Fibroblast of peridontal ligament (primary cell): Measurements from ENCODE around the gene PRPF6.
A peak's percentile ranks its signal among the peaks of the same experiment; 100 is the strongest.
"Not testable (repeated sequence)": the region's sequence is repeated elsewhere in the genome, so short reads cannot be mapped to it uniquely, and the experiment has no call there.

Experiments used
- DNase-seq: peaks from one replicate; pipeline ENCODE4 v3.0.0-alpha.2; 2010; ENCODE audit errors: extremely low read depth

The PRPF6 gene

DNA sequence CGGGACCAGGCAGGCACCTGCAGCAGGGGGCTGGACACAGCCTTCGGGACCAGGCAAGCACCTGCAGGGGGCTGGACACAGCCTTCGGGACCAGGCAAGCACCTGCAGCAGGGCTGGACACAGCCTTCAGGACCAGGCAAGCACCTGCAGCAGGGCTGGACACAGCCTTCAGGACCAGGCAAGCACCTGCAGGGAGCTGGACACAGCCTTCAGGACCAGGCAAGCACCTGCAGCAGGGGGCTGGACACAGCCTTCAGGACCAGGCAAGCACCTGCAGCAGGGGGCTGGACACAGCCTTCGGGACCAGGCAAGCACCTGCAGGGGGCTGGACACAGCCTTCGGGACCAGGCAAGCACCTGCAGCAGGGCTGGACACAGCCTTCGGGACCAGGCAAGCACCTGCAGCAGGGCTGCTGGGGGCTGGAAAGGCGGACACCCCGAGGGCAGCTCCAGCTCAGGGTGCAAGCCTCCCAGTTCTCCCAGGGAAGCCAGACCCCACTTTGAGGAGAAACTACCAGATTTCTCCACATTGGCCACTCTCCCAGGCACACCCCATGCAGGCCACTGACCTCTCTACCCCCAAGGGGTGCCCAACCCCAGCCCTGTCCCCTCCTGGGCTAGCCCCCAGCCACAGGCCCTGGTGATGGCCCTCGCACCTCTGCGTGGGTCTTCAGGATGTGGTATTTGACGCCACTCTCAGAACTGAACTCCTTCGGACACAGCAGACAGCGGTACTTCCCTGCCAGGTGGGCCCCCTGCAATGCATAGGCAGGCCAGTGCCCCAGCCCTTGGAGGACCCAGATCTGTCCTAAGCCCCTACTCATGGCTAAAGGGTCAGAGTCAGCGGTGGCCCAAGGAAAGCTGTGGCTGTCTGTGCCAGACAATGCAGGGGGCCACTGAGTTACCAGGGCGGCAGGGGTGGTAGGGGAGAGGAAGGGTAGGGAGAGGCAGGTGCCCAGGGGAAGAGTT lies 20.0 kb upstream of the PRPF6 start:
- not testable (repeated sequence) for DNase-seq

DNA sequence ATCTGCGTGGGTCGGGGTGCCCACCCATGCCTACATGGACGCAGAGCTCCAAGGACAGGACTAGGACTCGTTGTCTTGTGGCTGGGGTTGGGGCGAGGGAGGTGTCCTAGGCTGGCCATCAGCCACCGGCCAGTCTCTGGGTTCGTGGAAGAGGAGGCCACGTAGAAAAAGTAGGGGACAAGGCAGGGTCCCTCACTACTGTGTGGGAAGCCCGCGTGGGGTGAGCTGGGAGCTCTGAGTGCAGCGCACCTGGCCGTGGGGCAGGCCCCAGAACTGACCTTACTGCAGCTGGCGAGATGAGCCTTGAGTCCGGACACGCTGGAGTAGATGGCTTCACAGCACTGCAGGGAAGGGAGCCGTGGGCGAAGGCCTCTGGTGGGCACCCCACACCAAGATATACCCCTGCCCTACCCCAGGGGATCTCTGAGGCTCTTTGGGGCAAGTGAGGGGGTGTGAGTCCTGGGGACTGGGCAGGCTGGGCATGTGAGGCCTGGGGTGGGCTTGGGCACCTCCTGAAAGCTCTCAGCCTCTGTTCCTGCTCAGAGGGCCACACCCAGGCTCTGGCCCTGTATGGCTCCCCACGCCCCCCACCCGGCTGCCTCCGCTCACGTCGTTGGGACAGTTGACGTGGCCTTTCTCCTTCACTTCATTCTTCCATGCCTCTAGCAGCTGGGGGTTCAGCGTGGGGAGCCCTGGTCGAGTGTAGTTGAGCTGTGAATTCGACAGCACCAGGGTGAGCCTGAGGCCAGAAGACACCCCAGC lies 19.1 kb upstream of the PRPF6 start:
- DNase-seq: no peak

DNA sequence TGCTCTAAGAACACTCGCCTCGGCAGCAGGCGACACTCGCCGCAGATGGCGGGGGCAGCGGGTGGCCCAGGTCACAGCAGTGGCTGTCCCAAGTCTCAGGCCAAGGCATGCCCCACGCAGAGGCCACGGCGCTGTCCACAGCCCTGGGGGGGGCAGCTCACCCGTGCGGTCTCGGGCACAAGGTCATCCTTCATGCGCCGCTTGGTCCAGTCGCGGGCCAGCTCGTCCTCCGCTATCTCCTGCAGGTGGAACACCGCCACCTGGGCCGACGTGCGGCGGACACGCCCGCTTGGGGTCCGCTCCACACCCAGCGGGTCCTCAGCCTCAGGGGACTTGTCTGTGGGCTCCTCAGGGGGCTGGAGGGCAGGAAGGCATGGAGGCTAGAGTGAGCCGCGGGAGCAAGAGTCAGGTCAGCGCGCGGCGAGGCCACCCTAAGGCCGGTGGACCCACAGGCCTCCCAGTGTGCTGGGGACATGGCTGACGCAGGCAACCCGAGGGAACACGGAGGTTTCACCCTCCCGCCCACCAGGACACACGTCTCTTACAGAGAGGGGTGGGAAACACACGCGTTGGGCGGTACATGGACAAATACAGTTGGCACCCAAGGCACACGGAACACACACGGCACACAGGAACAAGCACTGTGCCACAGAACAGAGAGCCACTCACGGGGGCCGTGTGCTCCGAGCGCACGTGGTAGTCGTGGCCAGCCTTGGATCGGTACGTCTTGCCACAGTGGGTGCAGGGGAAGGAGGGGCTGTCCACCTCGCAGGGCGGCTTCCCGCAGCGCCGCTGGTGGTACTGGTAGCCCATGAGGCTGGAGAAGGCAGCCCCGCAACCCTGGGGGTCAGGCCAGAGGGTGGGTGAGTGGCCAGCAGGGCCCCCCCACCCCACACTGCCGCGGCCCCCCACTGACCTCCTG lies 18.2 kb upstream of the PRPF6 start:
- no peak for DNase-seq

DNA sequence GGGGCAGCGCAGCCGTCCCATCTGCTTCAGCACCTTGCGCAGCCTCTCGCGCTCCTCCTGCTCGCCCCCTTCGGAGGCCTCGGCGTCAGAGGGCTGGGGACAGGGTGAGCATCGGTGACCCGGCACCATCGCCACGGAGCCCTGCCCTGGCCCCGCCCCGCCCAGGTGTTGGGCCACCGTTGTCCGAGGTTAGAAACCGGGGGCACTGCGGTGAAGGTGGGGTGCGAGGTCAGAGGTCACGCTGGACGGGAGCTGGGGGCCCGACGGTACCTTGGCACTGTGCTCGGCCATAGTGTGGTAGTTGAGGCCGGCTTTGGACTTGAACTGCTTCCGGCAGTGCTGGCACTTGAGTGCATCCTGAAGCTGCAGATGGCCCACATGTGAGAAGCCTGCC lies 17.6 kb upstream of the PRPF6 start:
- DNase-seq: no peak

DNA sequence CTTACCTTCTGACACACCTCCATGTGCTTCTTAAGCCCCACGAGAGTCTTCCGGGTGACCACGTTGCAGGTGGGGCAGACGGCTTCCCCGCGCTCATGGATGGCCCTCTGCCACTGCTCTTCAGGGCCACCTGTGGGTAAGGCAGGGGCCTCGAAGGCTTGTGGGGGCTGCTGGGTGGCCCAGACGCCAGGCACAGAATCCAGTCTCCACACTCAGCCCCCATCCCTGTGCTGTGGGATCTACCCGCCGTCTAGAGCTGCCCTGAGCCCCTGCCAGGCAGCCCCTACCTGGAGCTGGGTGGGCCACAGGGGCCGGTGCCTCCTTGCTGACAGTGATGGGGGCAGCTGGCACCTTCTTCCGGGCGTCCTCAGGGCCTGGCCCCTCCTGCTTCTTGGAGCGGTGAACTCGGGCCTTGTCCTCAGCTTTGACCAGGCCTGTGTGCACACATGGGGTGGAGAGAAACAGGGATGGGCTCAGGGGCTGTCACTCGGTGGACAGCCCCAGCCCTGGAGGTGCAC lies 17.1 kb upstream of the PRPF6 start:
- no peak for DNase-seq

DNA sequence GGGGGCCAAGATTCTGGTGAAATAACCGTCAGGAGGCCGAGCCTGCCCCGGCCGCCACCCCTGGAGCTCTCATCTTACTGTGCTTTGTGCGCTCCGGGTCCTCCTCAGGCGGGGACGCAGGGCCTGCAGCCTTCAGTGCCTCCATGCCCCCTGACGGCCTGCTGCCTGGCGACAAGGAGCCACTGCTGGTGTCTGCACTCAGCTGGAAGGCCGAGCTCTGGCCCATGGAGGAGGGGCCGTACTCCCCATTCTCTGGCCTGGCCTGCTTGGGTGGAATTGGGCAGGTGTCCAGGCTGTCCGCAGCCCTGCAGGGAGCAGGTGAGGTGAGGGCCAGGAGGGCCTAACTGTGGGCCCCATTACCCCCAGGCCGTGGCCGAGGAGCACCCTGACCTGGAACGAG lies 16.5 kb upstream of the PRPF6 start:
- no peak for DNase-seq

DNA sequence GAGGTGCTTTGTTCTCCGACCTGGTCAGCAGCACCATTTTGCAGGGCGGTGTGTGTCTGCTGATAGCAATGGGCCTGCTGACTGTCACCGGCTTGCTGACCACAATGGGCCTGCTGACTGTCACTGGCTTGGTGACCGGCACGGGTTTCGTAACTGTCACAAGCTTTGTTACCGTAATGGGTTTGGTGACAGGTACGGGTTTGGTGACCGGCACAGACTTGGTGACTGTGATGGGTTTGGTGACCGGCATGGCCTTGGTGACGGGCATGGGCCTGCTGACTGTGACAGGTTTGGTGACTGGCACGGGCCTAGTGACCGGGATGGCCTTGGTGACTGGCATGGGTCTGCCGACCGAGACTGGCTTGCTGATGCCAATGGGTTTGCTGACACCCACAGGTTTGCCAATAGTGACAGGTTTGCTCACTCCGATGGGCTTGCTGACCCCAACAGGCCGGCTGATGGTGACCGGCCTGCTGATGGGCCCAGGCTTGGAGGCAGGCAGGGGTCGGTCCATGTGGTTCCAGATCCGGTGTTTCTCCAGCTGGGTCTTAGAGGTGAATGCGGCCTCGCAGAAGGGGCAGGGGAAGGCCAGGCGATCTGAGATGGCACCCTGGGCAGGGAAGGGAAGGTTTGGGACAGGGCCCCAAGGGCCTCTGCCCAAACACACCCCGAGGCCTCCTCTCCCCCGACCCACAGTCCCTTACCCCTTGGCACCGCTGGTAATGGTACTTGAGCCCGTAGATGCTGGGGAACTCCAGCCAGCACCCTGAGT lies 14.6 kb upstream of the PRPF6 start:
- no peak for DNase-seq

DNA sequence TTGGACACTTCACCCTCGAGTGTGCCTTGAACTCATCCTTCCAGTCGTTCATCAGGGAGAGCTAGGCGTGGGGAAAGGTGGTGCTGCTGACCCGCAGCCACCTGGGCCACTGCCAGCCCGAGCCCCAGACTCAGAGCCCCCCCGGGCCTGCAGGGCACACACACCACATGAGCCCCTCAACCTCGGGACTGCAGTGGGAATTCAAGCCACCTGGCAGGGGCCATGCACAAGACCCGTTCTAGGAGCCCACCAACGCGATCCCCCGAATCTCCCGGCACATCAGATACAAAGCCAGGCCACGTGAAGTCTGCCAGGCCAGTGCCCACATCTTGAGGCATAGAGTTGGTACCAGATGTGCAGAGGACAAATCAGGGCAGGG lies 14.0 kb upstream of the PRPF6 start:
- DNase-seq: no peak

DNA sequence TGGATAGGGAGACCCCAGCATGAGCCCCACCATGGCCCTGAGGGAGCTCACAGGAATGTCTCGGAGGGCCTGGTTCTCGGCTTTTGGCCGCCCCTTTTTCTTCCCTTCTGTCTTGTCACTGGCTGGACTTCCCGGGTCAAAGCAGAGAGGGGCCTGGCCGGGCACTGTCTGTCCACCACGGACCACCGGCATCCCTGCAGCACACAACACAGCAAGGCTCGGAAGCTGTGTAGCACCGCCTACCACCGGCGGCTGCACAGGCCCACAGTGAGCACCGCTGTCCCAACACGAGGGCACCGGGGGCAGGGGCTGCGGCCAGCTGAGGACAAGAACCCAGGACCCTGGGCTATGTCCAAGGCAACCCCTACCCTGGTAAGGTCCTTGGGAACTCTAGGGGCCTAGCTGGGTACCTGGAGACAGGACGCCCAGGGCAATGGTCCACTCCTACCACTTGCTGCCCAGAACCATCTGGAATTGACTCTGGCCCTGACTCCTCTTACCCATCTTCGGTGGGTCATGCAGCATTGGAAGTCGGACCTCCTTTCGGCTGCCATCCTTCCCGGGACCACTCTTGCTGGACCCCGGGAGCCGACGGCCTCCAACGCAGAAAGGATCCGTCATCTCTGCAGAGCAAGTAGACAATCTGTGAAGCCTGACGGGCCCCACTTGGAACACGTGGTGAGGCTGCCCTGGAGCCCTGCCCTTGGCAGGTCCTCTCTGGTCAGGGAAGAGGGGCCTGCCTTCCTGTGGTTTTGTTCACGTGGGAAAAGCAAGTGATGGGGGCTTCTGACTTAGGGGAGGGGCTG lies 13.4 kb upstream of the PRPF6 start:
- DNase-seq: no peak

DNA sequence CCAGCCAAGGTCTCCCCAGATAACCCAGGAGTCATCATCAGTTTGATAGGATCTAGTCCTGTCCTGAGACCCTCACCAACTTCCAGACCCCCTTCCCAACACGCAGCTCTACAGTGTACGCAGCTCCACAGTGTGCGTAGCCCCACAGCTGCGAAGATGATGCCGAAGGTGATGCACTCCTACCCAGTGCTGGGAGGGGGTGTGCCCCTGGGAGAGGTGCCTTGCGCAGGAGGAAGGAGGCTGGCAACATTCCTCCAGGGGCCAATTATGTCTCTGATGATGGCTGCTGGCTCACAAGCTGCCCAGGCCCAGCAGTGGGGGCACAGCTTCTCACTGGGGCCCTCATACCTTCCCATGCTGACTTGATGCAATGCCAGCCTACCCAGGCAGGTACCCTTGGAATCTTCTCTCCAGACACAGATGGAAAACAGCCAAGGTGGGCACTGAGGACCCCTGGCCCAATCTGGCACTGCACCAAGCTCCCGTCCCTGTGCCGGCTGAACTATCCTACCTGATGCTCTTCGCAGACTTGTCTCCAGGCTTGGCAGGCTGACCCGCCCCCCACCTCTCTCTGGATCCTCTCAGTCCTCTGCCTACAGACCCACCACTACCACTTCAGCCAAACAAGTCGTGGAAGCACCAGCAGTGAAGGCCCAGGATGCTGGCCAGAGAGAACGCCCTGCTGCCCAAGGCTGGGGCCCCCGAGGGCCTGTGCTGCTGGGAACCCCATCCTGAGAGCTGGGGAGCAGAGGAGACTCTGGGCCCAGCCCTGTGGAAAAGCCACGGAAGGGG lies 12.6 kb upstream of the PRPF6 start:
- DNase-seq: no peak

DNA sequence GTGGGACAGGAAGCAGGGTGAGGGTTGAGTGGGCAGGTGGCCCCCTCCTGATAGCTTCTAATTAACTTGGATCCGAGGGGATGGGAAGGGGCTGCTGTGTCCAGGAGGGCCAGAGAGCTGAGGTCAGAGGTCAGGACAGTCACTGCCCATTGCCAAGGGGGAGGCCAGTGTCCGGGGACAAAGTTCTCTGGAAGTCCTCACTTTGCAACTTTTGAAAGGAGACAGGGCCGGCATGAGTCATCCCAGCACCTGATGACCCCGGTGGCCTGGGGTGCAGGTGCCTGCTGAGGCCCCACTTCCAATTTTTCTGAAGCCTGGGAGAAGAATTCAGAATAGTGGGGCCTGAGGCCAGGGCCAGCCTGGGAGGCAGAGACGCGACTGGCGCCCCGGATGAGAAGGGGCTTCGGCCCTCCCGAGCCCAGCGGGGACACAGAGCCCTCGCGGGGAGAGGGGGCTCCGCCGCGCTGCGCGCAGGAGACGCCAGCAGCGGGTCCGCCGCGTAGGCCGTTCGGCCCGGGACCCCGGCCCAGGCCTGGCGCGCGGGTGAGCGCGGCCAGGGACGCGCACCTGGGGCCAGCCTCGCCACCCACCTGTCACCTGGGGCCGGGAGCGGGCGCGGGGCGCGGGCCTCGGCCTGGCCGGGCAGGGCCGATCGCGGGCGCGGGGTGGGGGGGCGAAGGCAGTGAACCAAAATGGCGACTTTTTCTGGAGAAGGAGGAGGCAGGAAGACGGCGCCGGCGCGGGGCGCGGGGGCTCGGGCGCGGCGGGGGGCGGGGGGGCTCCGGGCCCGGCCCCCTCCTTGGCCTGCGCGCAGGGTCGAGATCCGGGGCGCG lies 11.8 kb upstream of the PRPF6 start:
- no peak for DNase-seq

DNA sequence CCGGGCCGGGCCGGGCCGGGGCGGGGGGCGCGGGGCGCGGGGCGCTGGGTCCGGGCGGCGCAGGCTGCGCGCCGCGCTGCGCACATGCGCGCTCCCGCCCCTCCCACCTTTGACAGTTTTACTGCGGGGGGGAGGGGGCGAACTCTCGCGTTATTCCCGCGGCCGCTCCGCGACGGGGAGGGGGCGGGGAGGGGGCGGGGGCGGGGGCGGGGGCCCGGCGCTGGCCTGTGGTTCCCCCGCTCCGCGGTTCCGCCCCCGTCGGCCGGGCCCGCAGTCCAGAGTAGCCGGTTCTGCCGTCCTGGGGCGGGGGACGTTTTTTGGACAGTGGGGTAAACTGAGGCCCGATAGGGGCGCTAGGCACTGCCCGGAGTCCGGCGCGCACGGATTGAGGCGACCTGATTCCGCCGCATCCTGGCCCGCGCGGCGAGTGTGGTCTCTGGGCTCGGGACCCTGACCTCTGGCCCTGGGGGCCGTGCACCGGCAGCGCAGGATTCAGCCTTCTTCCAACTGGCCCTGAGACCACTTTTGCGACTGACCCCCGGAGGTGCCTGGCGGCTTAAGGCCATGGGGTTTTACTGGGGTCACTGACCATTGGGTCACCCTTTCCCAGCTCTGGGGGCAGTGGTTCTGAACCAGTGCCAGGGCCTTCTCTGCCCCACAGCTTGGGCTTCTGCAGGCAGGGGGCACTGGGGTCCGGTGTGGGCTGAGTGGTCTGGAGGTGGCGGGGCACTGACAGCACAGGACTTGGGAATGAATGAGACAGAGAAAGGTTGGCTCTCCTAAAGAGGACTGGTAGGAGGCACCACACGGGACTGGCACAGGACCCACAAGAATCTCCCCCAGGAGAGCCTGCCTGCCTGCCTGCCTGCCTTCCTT lies 10.9 kb upstream of the PRPF6 start, which contains the start of gene ZNF512B:
TSS of gene ZNF512B (minus strand) at position 93 of the 876 bp plus-strand sequence. CDS start 1,980 bp downstream, outside the sequence.
- DNase-seq: peak; percentile 43

DNA sequence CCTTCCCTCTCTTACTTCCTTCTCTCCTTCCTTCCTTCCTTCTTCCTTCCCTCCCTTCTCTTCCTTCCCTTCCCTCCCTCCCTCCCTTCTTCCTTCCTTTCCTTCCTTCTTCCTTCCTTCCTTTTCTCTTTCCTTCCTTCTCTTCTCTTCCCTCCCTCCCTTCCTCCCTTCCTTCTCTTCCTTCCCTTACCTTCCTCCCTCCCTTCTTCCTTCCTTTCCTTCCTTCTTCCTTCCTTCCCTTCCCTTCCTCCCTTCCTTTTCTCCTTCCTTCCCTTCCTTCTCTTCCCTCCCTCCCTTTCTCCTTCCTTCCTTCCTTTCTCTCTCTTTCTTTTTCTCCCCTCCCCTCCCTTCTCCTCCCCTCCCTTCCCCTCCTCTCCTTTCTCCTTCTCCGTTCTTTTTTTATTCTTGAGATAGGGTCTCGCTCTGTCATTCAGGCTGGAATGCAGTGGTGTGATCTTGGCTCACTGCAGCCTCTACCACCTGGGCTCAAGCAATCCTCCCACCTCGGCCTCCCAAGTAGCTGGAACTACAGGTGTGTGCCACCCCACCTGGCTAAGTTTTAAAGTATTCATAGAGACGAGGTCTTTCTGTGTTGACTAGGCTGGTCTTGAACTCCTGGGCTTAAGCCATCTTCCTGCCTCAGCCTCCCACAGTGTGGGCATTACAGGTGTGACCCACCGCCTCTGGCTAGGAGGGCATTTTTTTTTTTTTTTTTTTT lies 10.1 kb upstream of the PRPF6 start:
- no peak for DNase-seq

DNA sequence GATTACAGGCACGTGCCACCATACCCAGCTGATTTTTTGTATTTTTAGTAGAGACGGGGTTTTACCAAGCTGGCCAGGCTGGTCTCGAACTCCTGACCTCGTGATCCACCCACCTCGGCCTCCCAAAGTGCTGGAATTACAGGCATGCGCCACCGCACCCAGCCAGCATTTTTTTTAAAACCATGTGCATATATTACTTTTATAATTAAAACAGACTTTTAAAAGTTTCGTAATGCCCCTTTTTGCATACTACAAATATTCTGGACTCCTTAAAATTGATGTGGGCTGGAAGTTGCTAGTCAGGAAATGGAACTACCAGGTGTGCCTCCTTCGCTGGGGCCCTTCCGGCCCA lies 9.0 kb upstream of the PRPF6 start:
- DNase-seq: not testable (repeated sequence)

DNA sequence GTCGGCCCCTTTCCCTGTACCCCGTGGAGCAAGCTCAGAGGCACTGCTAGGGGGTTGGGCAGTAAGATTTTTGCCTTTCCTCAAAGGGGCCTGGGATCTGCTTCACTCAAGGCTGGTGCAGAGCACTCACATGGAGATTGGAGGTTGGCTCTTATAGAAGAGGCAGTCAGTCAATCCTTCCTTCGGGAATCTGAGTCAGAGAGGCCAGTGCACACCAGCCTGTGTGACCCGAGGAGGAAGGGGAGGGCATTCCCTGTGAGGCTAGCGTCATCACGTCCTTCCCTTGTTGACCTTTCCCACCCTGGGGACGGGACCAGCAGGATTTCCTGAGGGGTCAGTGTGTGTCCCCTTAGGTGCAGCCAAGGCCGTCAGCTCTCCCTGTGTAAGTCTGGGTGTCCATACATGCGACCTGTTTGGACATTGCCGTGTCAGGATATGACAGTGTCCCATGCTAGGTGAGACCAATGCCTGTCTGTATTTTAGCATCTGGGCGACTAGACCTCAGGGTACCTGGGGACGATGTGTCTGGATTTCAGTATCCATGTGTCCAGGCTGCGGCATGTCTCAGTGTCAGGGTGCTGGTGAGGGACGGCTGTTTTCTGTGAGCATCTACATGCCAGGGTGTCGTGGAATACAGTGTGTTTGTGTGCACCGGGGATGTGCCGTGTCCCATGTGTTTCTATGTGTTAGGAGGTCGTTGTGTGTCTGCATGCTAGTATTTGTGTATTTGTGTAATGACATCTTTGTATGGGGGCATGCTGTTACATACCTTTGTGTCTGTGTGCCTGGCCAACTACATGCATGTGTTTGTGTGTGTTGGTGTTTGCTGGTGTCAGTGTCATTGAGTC lies 8.4 kb upstream of the PRPF6 start:
- DNase-seq: no peak

DNA sequence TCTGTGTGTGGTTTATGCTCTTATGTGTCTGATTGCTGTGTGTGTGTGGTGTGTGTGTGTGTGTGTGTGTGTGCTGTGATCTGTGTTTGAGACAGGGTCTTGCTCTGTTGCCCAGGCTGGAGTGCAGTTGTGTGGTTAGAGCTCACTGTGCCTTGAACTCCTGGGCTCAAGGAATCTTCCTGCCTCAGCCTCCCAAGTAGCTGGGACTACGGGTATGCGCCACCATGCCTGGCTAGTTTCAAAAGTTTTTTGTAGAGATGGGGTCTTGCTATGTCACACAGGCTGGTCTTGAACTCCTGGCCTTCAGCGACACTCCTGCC lies 7.8 kb upstream of the PRPF6 start:
- DNase-seq: no peak
